HuH-7 (cell line): ENCODE results near the gene POMT1.
"Not testable (repeated sequence)": the region's sequence is repeated elsewhere in the genome, so short reads cannot be mapped to it uniquely, and the experiment has no call there.

ENCODE experiments used
- DNase-seq: peaks from one replicate; pipeline ENCODE4 v3.0.0; 2011; ENCODE audit warnings: low spot score

The POMT1 gene

DNA sequence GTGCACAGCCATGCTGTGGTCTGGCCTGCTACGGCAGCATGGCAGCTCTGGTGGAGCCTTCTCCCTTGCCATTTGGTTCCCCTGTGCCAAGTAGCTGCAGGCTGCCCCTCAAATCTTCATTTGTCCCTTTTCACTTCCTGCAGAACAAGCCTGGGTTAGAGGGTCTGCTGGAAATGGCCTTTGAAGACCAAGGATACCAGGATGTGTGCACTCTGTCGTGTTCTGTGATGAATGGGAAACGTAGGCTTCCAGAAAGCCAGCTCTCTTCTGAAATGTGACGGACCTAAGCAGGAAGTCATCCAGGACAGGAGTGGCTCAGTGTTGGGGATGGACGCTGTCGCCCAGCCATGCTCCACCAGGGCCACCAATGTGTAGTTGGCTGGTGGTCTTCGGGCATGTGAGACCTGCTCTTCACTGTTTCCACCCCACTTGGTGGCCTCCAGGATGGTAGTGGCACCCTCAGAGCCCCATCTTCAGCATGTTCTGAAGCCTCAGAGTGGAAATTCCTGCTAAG, 3.4 kb upstream of the POMT1 start:
- DNase-seq = no peak

DNA sequence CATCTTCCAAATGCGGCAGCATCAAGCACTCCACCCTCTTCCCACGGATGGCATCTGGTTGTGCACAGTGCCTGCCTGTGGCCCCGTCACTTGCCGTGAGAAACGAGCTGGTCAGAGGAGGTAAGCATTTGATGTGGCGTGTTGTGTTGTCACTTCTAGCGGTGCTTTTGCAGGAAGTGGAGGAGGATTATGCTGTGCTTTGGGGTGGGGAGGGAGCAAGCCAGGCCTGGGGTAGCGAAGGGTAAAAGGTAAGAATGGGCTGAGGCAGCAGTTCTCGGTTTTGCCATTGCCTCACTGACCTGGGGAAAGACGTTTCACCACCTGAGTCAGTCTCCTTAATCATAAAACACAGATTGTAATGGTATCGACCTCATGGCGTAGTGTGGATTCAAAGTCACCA, 2.3 kb upstream of the POMT1 start:
- no peak for DNase-seq

DNA sequence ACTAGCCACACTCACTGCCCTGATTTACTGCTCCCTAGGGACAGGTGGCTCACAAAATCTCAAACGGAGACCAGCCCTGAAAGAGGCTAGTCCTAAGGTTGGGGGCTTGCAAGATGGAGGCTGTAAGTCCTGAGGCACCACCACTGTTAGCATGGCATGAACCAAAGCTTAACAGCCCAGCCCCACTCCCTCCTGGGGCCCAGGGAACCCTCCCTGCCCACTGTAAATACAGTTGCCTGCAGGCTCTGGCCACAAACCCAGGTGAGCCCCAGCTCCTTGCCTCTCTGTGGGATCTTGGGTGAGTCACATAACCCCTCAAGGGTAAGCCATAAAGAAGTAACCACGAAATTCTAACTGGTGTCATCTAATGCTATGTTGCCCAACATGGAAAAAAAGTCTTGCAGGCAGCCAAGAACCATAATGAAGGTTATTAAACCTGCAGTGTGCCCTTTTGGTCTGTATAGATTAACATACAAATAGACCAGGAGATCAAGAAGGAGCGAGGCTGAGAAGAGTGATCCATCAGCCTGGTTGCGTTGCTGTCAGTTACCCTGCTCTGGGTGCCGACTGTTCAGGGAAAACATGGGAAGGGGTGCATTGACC, 1.7 kb upstream of the POMT1 start:
- DNase-seq = no peak

DNA sequence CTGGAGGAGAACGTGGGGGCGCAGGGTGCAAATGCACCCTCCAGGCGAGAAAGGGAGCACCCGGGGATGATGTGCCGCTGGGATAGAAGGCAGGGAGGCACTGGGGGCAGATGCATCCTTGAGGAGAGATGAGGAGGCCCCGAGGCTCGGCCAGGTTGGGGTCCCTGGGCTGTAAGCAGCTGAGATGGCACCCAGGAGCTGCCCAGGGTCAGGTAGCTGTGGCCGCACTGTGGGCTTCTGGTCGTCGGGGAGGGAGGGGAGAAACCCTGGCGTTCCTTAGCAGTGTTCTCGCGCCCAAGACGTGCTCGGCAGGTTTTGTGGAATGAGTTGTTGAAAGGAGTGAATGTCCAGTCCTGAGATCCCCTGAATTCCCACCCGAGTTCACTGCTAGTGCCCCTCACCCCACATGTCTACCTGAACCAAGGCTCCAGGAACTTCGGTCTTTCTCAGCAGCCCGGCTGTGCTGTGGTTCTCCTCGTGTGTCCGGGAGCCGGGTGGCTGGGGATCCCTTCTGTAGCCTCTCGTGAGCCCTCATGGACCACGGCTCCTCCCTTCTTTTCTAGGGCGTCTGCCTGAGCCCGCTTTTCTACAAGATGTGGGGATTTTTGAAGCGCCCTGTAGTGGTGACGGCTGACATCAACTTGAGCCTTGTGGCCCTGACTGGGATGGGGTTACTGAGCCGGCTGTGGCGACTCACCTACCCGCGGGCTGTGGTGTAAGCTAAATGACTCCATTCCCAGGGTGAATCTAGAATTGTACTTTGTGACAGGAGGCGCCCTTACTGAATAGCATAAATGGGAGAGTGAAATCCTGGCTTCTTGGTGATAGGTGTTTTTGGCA, 1.1 kb downstream of the POMT1 start:
- DNase-seq = peak; percentile 76

DNA sequence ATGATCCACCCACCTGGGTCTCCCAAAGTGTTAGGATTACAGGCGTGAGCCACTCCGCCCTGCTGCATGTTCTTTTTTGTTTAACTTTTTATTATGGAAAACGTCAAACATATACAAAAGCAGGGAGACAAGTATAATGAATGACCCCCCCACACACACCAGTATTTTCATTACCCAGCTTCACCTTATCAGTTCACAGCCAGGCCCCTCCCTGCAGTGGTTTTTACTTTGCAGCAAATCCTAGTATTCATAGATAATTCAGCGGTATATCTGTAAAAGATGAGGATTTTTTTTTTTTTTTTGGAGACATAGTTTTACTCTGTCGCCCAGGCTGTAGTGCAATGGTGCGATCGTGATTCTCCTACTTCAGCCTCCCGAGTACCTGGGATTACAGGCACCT, 2.3 kb downstream of the POMT1 start:
- no peak for DNase-seq

DNA sequence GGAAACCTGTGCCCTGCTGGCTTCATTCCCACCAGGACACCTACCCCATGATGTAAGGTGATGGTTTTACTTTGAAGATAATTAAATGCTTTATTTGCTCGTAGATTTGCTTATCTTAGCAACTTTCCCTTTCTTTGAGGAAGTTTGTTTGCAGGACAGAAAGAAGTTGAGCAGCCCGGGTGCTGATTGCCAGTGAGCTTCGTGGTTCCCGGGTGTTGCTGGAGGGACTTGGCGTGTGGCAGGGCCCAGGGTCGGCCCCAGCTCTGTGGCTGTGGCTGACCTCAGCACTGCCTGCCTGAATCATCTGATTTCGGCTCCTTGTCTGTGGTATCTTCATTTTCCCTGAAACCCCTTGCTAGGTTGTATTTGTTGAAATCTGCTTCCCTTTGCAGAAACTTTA, 8.7 kb downstream of the POMT1 start:
- DNase-seq = no peak

DNA sequence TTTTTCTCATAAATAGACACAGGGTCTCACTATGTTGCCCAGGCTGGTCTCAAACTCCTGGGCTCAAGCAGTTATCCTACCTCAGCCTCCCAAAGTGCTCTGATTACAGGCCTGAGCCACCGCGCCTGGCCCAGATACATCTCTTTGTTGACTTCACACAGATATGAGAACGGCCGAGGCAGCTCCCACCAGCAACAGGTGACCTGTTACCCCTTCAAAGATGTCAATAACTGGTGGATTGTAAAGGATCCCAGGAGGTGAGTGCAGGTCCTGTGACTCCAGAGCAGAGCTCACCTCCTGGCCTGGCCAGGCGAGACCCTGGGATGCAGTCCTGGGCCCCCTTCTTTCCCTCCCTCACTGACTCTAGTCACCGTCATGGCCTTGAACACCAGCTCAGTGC, 9.2 kb downstream of the POMT1 start:
- DNase-seq = no peak

DNA sequence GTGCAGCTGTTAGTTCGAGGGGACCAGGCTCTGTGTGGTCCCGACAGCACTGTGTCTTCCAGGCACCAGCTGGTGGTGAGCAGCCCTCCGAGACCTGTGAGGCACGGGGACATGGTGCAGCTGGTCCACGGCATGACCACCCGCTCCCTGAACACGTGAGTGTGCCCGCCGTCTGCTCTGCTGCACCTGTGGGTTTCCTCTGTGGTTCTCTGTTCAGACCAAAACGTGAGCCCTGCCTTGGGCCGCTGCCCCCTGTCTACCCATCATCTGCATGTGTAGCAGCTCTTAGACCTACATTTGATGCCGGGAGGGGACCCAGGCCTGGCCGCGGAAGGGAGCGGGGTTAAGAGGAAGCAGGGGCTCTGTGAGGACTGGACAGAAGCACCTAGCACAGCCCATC, 10.5 kb downstream of the POMT1 start:
- no peak for DNase-seq

DNA sequence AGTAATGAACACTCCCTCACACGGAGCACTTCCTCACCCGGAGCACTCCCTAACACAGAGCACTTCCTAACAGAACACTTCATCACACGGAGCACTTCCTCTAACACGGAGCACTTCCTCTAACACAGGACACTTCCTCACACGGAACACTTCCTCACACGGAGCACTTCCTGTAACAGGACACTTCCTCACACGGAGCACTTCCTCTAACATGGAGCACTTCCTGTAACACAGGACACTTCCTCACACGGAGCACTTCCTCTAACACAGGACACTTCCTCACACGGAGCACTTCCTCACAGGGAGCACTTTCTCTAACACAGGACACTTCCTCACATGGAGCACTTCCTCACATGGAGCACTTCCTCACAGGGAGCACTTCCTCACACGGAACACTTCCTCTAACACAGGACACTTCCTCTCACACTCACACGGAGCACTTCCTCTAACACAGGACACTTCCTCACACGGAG, 12.9 kb downstream of the POMT1 start:
- DNase-seq = not testable (repeated sequence)

DNA sequence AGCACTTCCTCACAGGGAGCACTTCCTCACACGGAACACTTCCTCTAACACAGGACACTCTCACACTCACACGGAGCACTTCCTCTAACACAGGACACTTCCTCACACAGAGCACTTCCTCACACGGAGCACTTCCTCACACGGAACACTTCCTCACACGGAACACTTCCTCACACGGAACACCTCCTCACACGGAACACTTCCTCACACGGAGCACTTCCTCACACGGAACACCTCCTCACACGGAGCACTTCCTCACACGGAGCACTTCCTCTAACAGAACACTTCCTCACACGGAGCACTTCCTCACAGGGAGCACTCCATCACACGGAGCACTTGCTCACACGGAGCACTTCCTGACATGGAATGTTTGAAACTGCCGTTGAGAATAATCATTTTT, 13.4 kb downstream of the POMT1 start:
- no peak for DNase-seq

DNA sequence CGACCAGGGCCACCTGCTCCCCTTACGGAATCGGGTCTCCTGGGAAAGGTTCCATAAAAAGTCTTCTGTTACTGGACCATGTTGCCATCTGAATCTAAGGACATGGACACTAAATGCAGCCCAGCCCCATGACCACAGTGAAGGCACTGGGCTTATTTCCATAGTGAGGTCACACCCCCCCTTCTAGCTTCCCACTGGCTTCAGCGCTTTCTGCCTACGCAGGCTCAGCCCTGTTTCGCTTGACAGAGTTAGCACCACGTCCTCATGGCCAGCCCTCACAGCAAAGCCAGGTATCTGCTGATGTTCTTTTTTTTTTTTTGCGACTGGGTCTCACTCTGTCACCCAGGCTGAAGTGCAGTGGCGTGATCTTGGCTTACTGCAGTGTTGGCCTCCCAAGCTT, 14.2 kb downstream of the POMT1 start:
- DNase-seq = no peak

DNA sequence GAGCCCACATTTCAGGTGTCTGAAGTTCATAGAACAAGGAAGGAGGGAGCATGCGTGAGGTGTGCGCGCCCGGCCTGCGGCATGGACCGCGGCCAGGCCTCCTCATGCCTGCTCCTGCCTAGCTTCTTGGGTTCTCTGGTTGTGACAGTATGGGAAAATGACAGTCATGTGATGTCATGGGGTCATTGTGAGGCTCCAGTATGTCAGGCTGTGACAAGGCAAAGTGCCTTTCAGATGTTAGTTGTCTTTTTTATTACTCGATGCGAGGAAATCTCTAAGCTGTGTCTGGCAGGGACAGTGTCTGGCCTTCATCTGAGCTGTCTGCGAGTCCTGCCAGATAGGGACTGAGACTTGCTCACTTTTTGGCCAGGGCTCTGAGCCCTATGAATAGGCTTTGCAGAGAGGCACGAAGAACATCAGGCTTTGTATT, 15.1 kb downstream of the POMT1 start:
- DNase-seq = no peak

DNA sequence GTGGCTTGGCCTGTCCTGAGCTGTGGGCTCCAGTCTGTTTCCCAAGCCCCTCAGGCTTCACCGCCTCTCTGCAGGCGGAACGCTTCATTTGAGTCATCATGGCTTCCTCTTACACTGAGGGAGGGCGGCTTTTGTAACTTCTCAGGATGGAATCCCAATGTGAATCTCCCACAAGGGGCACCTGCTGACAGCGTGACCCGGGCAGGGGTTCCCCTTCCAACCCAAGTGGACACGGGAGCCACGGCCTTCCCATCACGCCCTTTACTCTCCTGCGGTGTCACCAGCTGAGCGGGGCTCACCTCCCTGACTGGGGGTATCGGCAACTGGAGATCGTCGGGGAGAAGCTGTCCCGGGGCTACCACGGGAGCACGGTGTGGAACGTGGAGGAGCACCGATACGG, 15.8 kb downstream of the POMT1 start:
- no peak for DNase-seq

DNA sequence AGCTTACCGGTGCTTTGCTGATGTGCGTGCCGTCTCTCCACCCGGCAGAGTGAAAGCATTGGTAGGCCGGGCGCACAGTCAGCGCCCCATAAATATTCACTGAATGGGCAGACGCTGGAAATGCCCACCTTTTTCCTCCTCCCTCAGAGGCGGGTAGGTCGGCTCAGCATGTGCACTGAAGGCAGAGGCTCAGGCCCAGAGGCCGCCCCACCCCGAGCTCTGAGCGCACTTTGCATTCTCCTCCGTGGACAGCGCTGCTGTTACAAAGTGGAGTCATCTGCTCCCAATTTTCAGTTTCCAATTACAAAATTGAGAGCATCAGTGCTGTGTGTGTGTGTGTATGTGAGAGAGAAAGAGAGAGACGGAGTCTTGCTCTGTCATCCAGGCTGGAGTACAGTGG, 17.8 kb downstream of the POMT1 start:
- no peak for DNase-seq

DNA sequence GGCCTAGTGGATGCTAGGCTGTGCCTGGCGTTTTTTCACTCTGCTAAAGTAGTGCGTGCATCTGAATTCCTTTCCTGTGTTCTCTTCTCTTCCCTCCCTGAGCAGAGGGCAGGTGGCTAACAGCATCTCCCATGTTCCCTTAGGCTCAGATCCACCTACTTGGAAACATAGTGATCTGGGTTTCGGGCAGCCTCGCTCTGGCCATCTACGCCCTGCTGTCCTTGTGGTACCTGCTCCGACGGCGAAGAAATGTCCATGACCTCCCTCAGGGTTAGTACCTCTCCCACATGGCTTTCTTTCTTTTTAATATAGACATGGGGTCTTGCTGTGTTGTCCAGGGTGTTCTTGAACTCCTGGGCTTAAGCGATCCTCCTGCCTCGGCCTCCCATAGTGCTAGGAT, 18.5 kb downstream of the POMT1 start:
- DNase-seq = no peak

DNA sequence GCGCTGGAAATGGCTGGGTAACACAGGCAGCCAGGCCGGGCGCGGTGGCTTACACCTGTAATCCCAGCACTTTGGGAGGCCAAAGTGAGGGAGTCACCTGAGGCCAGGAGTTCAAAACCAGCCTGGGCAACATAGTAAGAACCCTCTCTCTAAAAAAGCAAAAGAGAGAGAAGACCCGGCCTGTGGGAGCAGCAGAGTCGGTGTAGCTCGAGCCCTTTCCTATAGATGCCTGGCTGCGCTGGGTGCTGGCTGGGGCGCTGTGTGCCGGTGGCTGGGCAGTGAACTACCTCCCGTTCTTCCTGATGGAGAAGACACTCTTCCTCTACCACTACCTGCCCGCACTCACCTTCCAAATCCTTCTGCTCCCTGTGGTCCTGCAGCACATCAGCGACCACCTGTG, 19.1 kb downstream of the POMT1 start:
- no peak for DNase-seq

DNA sequence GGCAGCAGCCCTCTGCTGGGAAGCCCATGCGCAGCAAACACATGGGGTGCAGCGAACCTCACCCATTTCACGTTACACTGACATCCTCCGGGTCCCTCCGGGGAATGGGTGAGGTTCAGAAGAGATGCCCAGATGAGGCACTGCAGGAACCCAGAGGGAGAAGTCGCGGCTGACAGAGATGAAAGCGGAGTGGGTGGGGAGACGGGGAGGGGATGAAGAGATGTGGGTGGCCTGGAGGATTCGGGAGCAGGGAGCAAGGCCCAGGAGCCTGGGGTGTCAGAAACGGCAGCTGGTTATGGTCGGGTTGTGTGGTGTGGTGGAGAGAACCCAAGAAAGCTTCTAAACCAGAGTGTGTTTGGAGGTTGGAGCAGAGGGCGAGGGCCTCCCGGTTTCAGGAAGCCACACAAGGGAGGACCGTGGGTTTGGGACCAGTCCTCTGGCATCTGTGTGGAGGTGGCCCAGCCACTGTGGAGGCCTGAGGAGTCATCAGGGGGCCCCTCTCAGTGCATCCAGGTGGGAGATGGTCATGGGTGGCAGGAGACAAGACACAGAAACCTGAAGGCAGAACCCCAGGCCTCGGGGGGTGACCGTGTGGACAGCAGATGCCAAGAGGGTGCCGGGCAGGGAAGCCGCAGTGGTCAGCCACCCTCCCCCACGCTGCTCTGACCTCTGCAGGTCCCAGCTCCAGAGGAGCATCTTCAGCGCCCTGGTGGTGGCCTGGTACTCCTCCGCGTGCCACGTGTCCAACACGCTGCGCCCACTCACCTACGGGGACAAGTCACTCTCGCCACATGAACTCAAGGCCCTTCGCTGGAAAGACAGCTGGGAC, 19.8 kb downstream of the POMT1 start:
- no peak for DNase-seq

DNA sequence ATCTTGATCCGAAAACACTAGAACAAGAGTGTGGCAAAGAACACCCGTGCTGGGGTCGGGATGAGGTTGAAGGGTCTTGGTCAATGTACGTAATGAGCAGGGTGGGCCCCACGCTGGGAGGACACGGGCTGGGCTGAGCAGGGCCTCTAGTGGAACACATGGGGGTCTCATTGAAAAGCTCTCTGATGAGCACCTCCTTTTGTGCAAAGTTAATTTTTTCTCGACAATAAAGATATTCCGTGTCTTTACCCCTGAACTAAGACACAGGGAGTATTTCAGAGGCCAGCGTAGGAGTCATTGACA, 20.3 kb downstream of the POMT1 start:
- no peak for DNase-seq

DNA sequence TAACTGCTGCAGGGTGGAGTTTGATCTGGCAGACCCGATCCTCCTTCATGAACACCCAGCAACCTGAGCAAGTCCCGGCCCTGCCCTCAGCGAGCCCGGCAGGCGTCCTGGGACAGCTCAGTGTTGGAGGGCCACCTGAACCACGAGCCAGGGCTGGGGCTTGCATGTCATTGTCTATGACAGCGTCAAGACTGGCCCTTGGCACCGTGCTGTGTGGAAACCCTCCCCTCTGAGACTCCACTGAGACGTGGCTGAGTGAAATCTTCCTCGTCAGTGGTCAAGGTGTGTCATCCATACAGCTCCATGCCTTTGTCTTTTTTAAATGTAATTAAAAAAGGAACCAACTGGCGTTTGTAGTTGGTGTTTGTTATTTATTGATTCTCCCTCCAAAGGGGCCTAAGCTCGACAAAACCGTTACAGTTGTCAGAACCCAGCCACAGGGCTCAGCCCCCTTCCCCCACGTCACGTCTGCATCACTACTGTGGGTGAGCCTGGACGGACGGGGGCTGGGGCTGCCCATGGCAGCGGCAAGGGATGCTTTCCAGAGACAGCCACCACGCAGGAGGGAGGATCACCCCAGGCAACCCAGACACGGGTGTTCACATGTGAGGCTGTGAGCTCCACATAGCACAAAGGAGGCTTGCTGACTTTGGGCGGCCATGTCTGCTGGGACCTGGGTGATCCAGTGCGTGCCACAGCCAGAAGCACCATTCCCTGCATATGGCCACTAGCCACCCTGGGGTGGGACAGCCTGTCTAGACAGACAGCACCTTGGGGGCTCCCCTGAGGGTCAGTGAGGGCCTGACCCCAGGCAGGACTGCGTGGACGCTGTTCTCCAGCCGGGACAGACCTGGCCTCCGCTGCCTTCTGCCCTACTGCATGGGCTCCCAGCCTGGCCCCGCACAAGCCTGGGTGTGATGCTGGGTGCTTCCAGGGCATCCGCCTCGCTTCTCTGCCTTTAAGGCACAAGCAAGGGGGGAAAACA, 21.0 kb downstream of the POMT1 start:
- no peak for DNase-seq

DNA sequence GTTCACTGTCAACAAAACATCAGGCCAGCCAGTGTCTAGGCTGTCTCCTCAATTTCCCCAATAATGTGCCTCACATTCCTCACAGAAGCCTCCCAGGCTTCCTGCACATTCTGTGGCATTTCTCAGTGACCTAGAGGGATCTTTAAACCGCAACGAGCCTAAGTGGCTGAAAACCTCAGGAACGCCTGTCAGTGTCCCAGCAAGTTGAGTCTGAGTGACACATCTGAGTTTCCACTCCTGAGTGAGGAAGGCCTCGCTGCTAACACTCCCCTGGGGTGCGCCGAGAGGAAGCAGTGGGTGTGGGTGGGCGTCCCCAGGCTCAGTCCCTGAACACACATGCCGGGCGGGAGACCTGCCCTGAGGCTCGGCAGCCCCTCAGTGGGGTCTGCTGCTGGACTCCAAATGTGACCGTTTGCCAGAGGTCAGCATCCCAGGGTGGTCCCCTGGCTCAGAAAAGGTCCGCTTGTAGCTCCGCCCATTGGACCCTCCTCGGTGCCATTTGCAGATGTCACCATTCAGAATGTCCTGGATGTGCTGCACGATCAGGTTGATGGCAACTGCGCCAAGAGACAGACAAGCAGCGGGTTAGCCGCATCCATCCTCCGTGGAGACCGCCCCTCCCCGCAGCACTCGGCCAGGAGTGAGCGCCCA, 22.1 kb downstream of the POMT1 start:
- no peak for DNase-seq
